Effector CD4-positive, alpha-beta T cell (primary cell): Measurements from ENCODE around the gene NQO2.
"Not testable (repeated sequence)": the region's sequence is repeated elsewhere in the genome, so short reads cannot be mapped to it uniquely, and the experiment has no call there.

Experiments
- DNase-seq: peaks from one replicate; pipeline ENCODE4 v3.0.0-alpha.2; 2020

NQO2 gene

DNA sequence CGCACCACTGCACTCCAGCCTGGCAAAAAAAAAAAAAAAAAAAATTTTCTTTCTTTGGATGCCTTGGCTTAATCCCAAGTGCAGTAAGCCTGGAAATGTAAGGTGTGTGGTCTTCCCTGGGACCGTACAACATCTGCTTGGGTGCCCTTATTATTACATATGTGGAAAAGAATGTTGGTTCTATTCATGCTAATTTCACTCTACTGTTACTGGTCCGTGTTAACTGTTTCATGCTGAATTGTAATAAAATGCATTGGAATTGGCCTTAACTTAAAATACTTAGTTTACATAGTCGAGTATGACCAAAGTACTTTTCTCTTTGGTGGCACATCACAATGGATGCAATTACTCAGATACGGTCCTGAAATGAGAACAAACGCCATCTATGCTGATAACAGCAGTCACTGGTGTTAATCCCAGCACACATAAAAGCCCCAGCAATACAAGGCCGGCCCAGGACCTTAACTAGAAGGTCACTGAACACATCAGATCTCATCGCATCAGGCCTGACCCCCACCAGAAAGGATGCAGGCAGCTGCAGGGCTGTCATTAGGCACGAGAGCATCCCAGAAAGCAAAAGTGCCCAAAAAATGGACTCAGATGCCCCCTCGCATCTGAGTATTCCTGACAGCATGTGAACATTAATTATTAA lies 29.5 kb upstream of the NQO2 start:
- no peak for DNase-seq

- DNase-seq = peak; percentile 30
Measured at GRCh38 chr6:2970753-2971419, 28.8 kb upstream of the NQO2 start.

DNA sequence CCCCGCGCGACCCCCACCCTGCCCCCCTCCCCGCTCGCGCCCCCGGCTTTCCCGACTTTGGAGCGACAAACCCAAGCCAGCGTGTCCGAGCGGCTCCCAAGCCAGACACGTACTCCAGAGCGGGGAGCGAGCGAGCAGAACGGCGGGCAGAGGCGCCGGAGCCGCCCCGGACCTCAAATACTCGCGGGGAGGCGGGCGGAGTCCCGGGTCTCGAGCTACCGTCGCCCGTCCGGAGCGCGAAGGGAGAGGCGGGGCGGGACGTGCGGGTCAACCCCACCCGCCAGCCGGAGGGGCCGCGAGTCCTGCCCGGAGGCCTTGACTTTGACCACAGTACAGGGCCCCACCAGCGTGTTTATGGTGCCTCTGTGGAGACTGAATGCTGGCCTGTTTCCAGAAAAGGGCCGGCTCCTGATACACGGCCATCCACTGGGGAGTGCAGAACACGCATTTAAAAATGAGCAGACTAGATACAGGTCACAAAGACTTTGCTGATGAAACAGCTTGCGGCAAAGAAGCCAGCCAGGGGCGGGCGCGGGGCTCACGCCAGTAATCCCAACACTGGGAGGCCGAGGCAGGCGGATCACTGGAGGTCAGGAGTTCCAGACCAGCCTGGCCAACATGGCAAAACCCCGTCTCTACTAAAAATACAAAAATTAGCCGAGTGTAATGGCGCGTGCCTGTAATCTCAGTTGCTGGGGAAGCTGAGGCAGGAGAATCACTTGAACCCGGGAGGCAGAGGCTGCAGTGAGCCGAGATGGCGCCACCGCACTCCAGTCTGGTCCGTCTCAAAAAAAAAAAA lies 28.1 kb upstream of the NQO2 start, which contains the start of gene SERPINB6:
SERPINB6 (minus strand) TSS at position 148 of the 799 bp plus-strand sequence. CDS start 12,235 bp downstream, outside the sequence.
- DNase-seq = peak; percentile 12

DNA sequence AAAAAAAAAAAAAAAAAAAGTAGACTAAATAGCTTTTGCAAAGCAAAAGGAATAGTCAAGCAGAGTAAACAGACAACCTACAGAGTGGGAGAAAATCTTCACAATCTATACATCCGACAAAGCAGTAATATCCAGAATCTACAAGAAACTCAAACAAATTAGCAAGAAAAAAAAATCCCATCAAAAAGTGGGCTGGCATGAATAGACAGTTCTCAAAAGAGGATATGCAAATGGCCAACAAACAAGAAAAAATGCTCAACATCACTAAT lies 27.5 kb upstream of the NQO2 start:
- not testable (repeated sequence) for DNase-seq

- DNase-seq = not testable (repeated sequence)
Measured at GRCh38 chr6:2972685-2973084, 27.0 kb upstream of the NQO2 start.

DNA sequence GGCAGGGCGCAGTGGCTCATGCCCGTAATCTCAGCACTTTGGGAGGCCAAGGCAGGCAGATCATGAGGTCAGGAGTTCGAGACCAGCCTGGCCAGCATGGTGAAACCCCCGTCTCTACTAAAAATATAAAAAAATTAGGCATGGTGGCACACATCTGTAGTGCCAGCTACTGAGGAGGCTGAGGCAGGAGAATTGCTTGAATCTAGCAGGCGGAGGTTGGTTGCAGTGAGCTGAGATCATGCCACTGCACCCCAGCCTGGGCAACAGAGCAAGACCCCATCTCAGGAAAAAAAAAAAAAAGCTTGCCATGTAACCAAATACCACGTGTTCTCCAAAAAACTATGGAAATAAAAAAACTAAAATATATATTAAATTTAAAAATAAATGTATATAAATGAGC lies 26.5 kb upstream of the NQO2 start:
- not testable (repeated sequence) for DNase-seq

DNA sequence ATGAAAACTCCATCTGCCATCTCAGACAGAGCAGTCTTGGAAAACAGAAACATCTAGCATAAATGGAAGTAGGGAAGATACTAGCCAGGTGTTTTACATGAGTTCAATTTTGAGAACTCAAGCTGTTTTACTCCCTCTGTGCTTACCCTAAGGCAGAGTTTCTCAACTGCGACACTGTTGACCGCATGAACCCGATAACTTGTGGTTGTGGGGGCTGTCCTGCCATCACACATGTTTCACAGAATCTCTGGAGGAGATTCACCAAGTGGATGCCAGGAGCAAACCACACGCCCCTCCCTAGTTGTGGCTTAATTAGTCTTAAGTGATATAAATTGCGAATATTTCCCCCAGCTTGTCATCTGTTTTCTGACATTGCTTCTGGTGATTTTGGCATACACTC lies 26.0 kb upstream of the NQO2 start:
- no peak for DNase-seq

- no peak for DNase-seq
Measured at GRCh38 chr6:2976060-2976459, 23.6 kb upstream of the NQO2 start.

DNA sequence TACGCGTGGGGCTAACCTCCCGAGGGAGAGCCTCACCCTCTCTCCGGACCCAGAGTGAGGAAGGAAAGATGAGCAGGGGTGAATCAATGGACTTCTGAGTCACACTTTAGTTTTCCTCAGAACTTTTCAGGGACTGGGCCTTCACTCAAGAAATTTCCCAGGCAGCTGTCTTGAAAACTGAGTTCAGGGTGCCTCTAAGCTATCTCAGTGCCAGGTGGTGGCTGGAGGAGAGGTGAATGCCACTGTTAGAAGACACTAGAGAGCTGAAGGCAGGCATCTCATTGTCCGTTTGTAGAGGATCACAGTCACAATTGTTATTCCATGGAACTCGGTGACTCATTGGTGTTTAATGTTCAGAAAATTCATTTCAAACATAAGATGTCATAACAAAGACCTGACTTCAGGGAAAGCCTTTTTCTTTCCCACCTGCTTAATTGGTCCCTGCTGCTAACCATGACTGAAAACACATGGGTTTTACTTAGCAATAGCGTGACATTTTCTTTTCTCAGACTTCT lies 23.1 kb upstream of the NQO2 start:
- DNase-seq = no peak

GRCh38 chr6:2977290-2977689 lies 22.4 kb upstream of the NQO2 start:
- DNase-seq = no peak

GRCh38 chr6:2977799-2978590 lies 21.7 kb upstream of the NQO2 start:
- no peak for DNase-seq

DNA sequence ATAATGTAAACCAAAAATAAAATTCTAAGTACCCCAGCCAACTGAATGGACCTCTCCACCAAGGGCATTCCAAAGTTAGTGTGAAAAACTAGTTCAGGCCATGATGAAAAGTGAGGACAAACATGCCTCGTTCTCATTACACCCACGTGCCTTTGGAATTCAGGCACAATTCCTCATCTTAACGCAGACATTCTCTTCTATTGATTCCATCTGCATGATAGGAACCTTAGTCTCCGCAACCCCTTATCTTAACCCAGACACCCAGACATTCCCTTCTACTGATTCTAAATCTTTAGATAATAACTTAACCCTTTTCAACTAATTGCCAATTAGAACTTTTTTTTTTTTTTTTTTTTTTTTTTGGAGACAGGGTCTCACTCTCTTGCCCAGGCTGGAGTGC lies 20.8 kb upstream of the NQO2 start:
- no peak for DNase-seq

- no peak for DNase-seq
Measured at GRCh38 chr6:2979819-2980464, 19.8 kb upstream of the NQO2 start.

GRCh38 chr6:2980465-2980855 lies 19.2 kb upstream of the NQO2 start:
- no peak for DNase-seq

- no peak for DNase-seq
Measured at GRCh38 chr6:2982426-2983117, 17.1 kb upstream of the NQO2 start.

- DNase-seq = no peak
Measured at GRCh38 chr6:2984738-2985406, 14.8 kb upstream of the NQO2 start.

- DNase-seq = no peak
Measured at GRCh38 chr6:2986722-2987221, 12.9 kb upstream of the NQO2 start.

GRCh38 chr6:2988094-2988425 lies 11.6 kb upstream of the NQO2 start:
- DNase-seq = no peak

DNA sequence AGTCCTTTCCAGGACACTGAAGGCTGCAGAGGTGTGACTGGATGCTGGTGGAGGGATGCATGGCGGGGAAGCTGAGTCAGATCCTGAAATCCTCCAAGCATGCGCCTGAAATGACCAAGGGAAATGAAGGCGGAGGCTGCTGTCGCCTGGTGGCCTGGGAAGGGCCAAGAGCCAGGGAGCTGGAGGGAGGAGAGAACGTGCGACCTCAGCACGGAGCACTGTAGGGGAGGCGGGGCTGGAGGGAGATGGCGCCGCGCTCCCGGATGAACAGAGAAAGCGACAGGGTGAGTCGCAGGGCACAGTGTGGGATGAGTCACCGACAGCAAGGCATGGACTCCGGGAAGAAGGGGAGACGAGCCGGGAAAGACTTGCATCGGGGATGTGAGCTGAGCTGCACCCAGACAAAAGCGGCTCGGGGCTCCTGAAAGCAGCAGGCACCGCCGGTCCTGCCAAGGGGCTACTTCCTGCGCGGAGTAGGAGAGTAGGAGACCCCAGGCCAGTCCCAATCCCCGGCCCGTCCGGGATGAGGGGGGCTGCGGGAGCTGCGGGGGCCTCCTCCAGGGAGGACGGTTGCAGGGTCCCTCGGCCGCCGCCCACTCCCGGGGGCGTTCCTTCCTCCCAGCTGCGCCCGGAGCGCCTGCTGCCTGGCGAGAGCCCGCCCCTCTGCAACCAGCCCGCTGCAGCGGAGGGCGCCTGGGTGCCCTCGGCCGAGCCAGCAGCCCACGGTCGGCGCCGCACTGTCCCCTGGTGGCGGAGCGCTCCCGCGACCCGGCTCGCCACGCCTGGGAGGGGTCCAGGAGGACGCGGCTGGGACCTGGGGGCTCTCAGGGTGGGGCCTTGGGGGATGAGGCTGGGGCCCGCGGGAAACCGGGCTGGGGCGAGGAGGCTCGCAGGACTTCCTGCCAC lies 11.0 kb upstream of the NQO2 start:
- peak; percentile 65 for DNase-seq
